A172 (cell line): ENCODE results near the gene RFNG. TPM values are rescaled to one million over a fixed set of nuclear protein-coding genes. Genes with fewer than 3 reads are reported as not detected.

Experiments
- DNase-seq: peaks from one replicate; pipeline ENCODE4 v3.0.0-alpha.2; 2015; ENCODE audit warnings: low spot score
- total RNA-seq: library from RNA; depleted of rRNA; stranded (reverse); fragments of >200 nt; shearing (Covaris generic); gene quantifications from 2 replicates; pipeline ENCODE4 v1.2.3, GENCODE V29; 2014; rRNA removed

RFNG gene
- total RNA-seq, 1 experiment from 2014 or later = 42.8 TPM

- no peak for DNase-seq
Measured at GRCh38 chr17:81999976-82000802, 51.4 kb downstream of the RFNG start.

GRCh38 chr17:81999587-81999975 lies 52.0 kb downstream of the RFNG start:
- DNase-seq = no peak

GRCh38 chr17:81998691-81999438 lies 52.7 kb downstream of the RFNG start:
- no peak for DNase-seq

GRCh38 chr17:81998212-81998611 lies 53.4 kb downstream of the RFNG start:
- no peak for DNase-seq

Other genes starting within 250 kb of the RFNG start
- gene GCGR, start 247.7 kb downstream of the RFNG start, total RNA-seq = not detected in 2 replicates
- gene MCRIP1, start 218.5 kb downstream of the RFNG start, total RNA-seq = 45.8 and 51.4 TPM in 2 replicates
- not detected in 2 replicates for gene PPP1R27, start 216.8 kb downstream of the RFNG start, total RNA-seq
- gene P4HB, start 191.3 kb downstream of the RFNG start, total RNA-seq = 1,091 and 1,235 TPM in 2 replicates
- gene ARHGDIA, start 180.5 kb downstream of the RFNG start, total RNA-seq = 173 and 183 TPM in 2 replicates
- 376 and 393 TPM in 2 replicates for gene ALYREF, start 160.2 kb downstream of the RFNG start, total RNA-seq
- 207 and 245 TPM in 2 replicates for gene ANAPC11, start 160.1 kb downstream of the RFNG start, total RNA-seq
- 0.77 and 1.8 TPM in 2 replicates for gene NPB, start 149.6 kb downstream of the RFNG start, total RNA-seq
- gene PCYT2, start 140.4 kb downstream of the RFNG start, total RNA-seq = 93.8 and 108 TPM in 2 replicates
- 34.9 and 47.0 TPM in 2 replicates for gene SIRT7, start 133.6 kb downstream of the RFNG start, total RNA-seq
- 30.1 and 37.6 TPM in 2 replicates for gene MAFG, start 124.1 kb downstream of the RFNG start, total RNA-seq
- 70.2 and 84.1 TPM in 2 replicates for gene PYCR1, start 114.5 kb downstream of the RFNG start, total RNA-seq
- gene MYADML2, start 104.6 kb downstream of the RFNG start, total RNA-seq = not detected in 2 replicates
- gene NOTUM, start 90.6 kb downstream of the RFNG start, total RNA-seq = 0.14 and 1.9 TPM in 2 replicates
- gene ASPSCR1, start 74.2 kb downstream of the RFNG start, total RNA-seq = 22.4 and 25.8 TPM in 2 replicates
- gene CENPX, start 28.9 kb downstream of the RFNG start, total RNA-seq = 155 and 163 TPM in 2 replicates
- 28.0 and 38.0 TPM in 2 replicates for gene LRRC45, start 28.5 kb downstream of the RFNG start, total RNA-seq
- 7.0 TPM in 1 of 2 replicates, not detected in the other for gene RAC3, start 20.1 kb downstream of the RFNG start, total RNA-seq
- gene DCXR, start 14.1 kb downstream of the RFNG start, total RNA-seq = 104 and 113 TPM in 2 replicates
- 185 and 187 TPM in 2 replicates for gene GPS1, start 87 bp upstream of the RFNG start, total RNA-seq
- 107 and 165 TPM in 2 replicates for gene DUS1L, start 14.0 kb upstream of the RFNG start, total RNA-seq
- gene FASN, start 46.4 kb upstream of the RFNG start, total RNA-seq = 89.9 and 133 TPM in 2 replicates
- 8.9 and 14.6 TPM in 2 replicates for gene CCDC57, start 161.0 kb upstream of the RFNG start, total RNA-seq
- gene SLC16A3, start 177.2 kb upstream of the RFNG start, total RNA-seq = 65.3 and 66.7 TPM in 2 replicates
- gene CSNK1D, start 221.9 kb upstream of the RFNG start, total RNA-seq = 19.9 and 20.9 TPM in 2 replicates